HG02973 (cell line): ENCODE measurements around the gene CACNG4.
"Not testable (repeated sequence)": the region's sequence is repeated elsewhere in the genome, so short reads cannot be mapped to it uniquely, and the experiment has no call there.

ENCODE experiments used
- ATAC-seq: cut with Tn5 transposase; IDR thresholded peaks from one replicate; pipeline ENCODE4 v1.9.1; 2021; ENCODE audit warnings: moderate library complexity; ENCODE audit not compliant: unreplicated experiment

The CACNG4 gene

DNA sequence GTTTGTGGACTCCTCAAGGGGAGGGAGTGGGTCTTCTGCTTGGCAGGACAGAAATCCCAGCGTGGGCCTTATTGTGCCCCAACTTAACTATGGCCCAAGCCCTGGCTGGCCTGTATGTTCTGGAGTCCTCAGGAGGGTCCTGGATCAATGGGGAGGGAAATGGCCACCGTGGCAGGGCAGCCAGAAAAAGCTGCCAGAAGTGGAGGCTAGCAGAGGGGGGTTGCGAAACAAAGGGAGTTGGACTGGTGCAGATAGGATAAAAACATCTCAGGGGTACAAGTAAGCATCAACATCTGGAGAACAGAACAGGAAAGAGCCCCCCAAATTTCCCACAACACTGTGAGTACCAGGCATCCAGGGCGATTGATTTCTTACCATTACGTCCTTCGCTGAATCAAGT, 76.1 kb downstream of the CACNG4 start:
- no peak for ATAC-seq

DNA sequence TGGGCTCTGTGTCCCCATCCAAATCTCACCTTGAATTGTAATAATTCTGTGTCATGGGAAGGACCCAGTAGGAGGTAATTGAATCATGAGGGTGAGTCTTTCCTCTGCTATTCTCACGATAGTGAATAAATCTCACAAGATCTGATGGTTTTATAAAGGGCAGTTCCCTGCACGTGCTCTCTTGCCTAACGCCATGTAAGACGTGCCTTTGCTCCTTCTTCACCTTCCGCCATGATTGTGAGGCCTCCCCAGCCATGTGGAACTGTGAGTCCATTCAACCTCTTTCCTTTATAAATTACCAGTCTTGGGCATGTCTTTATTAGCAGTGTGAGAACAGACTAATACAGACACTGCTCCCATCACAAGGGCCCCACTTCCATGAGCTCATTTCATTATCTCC, 76.6 kb downstream of the CACNG4 start:
- ATAC-seq, result not testable (repeated sequence)

DNA sequence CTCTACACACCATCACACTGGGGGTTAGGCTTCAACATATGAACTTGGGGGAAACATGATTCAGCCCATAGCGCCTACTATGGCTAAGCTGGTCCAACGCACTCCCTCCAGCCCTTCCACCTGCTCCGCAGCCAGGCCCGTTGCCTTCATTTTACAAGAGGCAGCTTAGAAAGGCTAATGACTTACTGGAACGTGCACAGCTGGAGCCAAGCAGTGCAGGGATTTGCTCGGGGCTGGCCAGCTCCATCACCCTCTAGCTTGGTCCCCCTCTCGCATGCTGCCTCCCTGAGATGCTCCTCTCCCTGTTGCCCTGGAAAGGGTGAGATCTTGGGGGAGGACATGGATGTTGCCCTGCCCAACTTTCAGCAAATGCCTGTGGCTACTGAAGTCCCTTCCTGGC, 77.0 kb downstream of the CACNG4 start:
- no peak for ATAC-seq

DNA sequence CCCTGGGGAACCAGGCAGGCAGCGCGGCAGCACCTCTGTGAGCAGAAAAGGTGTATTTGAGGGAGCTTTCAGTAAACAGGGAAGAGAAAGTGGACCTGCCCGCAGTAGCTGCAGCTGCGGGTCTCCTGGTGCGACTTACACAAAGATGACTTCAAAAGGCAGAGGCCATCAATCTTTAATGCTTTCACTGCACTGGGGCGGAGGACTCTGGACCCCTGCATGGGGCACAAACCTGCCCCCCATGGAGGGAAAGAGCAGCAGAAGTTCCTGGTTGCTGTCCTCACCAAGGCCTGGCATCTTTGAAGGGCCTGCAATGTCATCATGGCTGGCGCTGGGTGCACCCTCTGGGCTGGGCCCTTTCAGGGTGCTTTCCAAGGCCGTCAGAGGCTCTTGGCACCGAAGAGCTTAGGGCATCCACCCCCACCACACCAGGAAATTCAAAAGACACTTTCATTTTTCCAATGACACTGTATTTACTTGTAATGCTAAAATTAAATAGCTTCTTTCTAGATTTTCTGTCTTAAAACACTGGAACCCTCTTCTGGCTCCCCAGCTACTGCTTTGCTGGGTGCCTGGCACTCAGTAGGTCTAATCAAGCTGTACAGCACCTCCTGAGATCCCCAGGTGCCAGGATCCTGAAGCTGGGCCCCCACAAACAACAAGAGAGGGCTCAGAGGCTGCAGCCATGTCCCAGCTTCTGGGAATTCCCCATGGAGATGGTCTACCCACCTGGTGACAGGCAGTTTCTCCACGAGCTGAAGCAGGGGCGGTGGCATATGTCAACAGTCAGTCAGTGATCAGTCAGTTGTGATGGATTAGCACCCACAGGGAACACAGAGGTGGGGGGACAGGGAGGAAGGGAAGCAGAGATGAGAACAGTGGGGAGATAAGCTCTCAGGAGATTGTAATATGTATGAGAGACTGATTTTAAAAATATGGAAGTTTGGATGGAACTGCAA, 77.7 kb downstream of the CACNG4 start:
- no peak for ATAC-seq

DNA sequence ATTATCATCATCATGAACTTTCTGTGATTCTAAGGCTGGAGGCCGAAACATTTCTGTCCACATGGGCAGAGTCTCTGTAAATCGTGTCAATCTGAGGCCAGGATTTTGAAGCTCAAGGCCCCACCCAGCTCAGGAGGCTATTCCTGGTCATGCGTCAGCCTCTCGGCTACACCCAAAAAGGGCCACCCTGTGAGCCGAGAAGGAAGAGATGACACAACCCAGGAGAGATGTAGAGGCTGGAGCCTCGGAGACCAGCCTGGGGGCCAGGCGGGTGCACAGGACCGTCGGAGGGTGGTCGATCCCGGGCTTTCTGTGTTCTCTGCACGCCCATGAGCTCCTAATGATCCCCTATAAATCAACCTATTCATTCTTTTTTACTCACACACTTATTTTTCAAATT, 78.8 kb downstream of the CACNG4 start:
- ATAC-seq, result no peak

DNA sequence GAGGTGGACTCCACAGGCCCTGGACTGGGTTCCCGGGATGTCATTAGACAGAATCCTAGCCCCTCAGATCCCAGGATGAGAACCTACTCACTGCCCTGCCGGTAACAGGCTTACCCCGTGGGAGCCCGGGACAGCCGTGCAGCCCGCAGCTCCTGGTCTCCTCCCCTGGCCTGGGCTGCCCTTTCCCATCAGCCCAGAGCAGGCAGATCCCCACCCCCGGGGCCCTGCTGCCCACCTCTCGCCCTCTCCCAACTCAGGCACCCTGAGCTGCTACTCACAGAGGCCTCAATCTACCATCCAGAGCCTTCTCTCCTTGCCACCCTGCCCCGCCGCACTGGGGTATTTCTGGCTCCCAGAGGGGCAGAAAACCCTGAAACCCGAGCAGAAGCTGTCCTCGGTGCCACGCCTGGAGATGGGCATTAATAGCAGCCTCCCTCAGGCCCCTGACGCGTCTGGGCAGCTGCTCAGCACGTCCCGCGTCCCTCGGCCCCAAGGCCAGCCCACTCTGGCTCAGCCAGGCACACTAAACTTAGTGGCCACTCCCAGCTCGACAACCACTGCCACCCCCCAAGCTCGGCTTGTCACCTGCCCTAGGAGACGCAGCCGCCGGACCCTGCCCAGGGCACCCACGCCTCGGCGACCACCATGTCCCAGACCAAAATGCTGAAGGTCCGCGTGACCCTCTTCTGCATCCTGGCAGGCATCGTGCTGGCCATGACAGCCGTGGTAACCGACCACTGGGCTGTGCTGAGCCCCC, 79.7 kb downstream of the CACNG4 start, which contains the start of gene CACNG1:
CACNG1 (plus strand) TSS at position 539 of the 757 bp plus-strand sequence; CDS start at position 646, 107 bp downstream.
- ATAC-seq, result no peak

DNA sequence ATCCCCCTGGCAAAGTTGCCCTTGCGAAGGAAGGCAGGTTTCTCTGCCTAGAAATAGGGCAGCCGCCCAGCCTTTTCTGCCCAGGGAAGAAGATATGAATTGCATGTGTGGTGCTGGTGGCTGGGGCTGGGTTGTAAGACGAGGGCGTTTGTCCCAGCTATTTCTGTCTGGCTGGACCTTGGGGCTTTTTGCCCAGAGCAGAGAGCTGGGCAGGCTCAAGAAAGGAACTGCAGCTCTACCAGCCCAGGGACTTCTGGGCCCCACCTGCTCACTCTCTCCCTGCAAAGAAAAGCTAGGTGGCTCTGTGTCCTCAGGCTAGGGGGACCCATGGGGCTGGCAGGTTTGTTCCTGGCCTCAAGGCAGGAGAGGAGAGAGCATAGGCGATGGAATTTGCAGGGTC, 80.4 kb downstream of the CACNG4 start:
- ATAC-seq, result no peak

DNA sequence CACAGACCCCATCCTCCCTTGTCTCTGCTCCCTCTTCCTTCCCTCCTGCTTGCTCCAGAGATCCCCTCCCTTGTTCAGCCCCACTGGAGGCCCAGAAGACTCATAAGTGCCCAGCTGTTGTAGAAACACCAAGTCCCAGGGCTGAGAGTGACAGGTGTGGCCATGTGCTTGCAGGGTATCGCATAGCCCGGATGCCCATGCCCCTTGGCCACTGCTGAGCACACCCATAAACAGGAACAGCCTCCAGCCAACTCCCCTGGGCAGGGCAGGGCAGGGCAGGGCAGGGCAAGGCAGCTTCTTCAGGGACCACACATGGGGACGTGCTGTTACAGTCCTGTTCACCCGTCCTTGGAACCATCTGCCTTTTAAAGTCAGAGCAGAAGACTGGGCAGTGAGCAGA, 81.9 kb downstream of the CACNG4 start:
- ATAC-seq, result no peak

DNA sequence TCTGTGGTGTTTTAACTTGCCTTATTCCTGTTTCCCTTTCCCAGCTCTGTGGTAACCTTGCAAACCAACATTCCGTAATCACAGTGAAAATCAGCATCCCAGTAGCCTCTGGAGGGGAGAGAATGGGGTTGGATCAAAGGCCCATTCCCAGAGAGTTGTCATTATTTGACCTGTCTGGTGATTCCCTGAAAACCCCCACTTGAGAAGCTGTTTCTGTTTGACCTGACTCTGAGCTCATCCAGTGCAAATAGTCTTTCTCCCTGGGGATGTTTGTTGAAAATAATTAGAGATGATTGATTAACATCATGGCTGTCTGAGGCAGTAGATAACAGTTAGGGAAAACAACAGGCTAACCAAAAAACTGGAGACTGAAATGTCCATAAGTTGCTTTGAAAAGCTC, 82.9 kb downstream of the CACNG4 start:
- ATAC-seq, result no peak

DNA sequence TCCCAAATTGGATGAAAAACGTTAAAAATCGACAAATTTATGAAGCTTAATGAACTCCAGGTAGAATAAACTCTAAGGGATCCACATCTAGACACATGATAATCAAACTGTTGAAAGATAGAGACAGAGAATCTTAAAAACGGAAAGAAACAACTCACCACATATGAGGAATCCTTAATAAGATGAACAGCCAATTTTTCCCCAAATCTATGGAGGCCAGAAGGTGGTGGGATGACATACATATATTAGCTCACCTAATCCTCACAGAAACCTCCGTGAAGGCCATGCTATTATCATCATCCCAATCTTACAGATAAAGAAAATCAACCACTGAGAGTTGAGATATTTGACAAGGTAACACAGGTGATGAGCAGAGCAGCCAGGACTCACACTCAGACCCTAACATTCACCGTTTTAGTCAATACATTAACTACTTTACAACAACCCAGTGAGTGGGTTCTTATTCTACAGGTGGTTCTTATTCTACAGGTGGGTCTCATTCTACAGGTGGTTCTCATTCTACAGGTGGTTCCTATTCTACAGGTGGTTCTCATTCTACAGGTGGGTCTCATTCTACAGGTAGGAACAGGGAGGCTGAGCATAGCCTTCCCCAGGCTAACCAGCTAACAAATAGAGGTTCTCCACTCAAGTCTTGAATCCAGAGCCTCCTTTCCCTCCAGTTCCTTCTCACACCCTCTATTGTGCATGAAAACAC, 84.7 kb downstream of the CACNG4 start:
- ATAC-seq, result no peak

DNA sequence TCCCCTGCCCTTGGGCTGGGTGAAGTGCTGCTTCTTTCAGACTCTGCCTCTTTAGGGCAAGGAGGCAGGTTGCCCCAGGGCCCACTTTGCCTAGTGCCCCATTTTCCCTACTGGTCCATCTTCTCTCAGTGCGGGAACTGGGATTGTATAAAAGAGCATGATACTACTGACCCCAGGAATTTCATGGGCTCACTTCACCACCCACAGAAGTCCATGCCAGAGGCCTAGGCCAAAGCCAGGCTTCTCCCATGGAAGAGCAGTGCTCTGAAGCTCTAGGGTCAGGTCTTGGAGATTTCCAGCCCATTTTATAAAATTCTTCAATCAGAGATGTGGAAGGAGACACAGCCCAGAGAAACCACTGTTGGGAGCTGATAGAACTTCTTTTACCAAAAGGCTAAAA, 85.6 kb downstream of the CACNG4 start:
- no peak for ATAC-seq

DNA sequence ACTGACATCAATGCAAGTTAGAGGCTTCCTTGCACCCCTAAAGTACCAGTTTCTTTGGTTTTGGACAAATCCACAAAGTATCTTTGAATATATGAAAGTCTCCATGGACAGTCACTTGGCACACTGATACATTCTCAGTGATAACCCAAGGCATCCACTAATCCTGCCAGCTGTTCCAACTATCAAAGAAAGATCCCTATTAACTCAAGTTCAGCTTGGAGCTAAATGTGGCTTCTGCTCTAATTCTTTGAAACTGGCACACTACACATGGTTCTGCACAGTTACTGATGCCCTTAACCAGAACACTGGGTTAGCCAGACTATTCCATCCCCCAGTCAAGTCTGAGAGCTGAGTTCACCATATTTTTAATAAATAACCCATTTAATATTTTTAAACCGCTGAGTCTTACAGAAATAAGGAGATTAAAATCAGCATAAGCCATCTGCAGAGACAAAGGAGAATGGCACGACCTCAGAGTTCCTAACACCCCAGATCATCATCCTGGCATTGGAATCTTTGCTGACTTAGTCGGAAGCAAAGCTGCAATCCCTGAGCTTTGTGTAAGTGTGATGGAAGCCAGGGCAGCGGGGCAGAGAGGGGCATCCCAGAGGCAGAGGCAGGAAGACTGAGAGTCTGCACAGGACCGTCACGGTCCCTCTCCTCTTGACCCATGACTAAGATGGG, 86.1 kb downstream of the CACNG4 start:
- no peak for ATAC-seq

DNA sequence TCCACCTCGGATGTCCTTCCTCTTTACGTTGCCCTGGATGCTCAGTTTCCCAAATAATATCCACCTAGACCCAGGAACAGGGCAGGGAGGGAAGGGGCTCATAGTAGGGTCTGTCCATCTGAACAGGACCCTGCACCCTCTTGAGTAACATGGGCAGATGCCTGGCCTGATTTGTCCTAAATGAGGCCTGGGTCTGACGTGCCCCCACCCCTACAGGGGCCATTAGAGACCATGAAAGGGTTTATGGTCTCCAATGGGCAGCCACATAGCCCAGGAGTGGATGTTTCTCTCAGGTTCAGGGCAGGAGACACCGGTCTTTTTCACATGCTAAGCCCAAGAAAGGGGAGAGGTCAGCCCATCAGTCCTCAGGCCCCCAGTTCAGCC, 86.6 kb downstream of the CACNG4 start:
- no peak for ATAC-seq

DNA sequence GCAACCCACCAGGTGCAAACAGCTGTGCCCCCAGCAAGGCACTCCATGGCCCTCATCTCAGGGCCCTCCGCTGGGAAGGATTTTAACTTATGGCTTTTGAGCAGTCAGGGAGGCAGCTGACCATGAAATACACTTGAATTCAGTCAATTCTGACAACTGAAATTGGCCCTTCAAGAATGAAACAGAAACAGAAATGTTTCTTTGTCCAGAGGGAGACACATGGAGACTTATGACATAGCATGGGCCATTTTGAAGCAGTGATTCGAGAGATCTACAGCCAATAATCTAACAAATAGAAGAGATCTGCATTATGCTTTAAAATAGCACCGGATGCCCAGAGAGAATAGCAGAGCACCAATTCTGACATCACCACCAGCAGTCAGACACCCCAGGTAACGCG, 87.3 kb downstream of the CACNG4 start:
- no peak for ATAC-seq

DNA sequence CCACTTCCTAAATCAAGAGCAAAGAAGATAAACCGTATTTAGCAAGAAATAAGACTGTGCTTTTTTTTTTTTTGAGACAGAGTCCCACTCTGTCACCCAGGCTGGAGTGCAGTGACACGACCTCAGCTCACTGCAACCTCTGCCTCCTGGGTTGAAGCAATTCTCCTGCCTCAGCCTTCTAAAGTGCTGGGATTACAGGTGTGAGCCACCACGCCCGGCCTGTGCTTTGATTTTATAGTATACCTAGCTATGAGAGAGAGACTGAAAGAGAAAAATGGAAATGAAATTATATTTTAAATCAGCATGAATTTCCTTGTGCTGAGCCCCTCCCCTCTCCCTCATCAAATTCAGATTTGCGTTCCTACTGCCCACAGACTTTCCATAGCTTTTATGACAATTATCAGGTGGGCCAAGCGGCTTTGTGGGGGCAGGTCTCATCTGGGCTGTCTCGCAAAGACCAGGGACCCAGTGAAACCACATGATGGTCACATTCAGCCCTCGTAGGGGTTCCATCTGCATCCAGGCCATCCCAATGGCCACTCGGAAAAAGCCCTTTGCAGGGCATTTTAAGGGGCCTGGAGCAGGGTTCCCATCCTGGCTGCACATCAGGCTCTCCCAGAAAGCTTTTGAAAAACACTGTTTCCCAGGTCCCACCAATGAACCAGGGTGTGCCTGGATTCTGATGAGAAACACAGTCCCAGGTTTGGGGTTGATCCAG, 88.4 kb downstream of the CACNG4 start:
- no peak for ATAC-seq

DNA sequence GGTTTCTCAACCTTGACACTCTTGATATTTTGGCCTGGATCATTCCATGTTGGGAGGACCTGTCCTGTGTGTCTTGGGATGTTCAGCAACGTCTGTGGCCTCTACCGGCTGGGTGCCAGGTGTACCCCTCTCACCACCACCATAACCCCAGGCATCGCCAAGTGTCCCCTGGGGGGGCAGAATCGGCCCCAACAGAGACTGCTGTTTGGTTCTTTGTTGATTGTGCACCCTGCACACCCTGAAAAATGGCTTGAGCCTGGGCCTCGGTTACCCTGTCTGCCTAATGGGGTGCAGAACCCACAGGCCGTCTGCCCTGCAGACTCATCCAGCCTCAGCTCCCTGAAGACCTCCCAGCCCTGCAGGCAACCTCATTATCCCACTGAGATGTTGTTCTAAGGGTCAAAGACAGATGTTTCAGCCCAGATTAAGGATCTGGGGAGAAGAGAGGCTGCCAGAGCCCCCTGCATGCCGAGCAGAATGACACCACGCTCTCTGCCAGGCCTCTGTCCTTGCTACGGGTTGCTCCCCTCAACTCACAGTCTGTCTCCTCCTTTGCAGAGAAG, 89.0 kb downstream of the CACNG4 start:
- ATAC-seq, result no peak

DNA sequence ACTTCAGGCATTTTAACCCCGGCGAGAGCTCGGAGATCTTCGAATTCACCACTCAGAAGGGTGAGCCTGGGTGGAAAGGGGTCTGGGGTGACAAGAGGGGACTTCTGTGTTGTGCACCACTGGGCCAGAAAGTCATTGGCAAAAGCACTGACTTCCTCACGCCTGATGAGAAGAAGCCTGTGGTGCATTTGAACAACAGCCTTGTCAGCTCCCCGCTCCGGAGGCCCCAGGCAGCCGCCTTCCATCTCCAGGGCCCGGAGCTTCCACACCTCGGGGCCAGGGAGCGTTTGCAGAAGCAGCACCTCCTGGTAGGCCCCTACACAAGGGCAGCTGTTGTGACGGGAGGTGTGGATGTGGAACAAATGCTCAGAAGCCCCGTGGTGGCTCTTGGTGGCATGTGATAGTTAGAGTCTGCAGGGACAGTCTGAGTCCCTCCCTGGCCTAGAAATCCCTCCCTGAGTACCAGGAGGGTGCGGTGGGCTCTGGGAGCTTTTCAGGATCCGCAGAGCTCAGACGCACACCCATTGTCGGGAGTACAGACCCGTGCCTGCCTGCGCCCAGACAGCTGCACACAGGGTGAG, 89.6 kb downstream of the CACNG4 start:
- no peak for ATAC-seq

DNA sequence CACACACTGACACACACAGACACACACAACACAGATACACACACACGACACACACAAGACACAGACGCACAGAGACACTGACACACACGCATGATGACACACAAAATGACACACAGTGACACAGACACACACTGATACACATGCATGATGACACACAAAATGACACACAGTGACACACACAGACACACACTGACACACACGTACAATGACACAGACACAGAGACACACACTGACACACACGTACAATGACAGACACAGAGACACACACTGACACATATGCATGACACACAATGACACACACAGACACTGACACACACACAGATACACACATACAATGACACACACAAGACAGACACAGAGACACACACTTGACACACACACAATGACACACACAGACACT, 90.1 kb downstream of the CACNG4 start:
- no peak for ATAC-seq

DNA sequence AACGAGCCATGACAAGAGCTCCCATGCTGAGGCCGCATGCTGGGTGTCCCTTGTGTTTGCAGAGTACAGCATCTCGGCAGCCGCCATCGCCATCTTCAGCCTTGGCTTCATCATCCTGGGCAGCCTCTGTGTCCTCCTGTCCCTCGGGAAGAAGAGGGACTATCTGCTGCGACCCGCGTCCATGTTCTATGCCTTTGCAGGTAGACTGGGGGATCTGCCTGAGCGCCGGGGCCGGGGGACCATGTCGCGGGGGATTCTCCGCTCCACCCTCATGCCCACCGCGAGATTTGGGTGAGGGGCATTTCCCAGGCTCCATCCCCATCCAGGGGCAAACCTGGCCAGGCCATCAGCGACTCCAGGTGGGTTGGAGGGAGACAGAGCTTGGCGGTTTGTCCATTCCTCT, 90.5 kb downstream of the CACNG4 start:
- no peak for ATAC-seq
